Stomach (tissue), 4 donors: ENCODE results near the gene SPATC1L.

Experiments
- EP300 ChIP-seq: sonication (generic); formaldehyde crosslinking; IDR thresholded peaks from one replicate; pipeline ENCODE4 v1.6.1; 2017; ENCODE audit warnings: antibody characterized with exemption
- POLR2A ChIP-seq, 4 donors: fragments of 450-650 bp; IDR thresholded peaks; one replicate each; pipeline ENCODE4 v1.6.1; 2016; ENCODE audit warnings: antibody characterized with exemption in 4 of 4, control low read depth in 2 of 4, mild to moderate bottlenecking in 1 of 4, moderate library complexity in 1 of 4
- POLR2AphosphoS5 ChIP-seq, 3 donors: sonication (generic); formaldehyde crosslinking; IDR thresholded peaks; one replicate each; pipeline ENCODE4 v1.6.1; 2016; ENCODE audit warnings: antibody characterized with exemption in 3 of 3
- TF ChIP-seq, protein P1 (sequence below), 7 experiments: fragments of 450-650 bp in 4 of 7; fragments of 200-600 bp in 3 of 7; sonication (generic) in 3 of 7; IDR thresholded peaks; one replicate each; pipeline ENCODE4 v1.5.1; 2016 to 2019; ENCODE audit warnings: antibody characterized with exemption in 7 of 7, control low read depth in 2 of 7, mild to moderate bottlenecking in 1 of 7

DNA sequence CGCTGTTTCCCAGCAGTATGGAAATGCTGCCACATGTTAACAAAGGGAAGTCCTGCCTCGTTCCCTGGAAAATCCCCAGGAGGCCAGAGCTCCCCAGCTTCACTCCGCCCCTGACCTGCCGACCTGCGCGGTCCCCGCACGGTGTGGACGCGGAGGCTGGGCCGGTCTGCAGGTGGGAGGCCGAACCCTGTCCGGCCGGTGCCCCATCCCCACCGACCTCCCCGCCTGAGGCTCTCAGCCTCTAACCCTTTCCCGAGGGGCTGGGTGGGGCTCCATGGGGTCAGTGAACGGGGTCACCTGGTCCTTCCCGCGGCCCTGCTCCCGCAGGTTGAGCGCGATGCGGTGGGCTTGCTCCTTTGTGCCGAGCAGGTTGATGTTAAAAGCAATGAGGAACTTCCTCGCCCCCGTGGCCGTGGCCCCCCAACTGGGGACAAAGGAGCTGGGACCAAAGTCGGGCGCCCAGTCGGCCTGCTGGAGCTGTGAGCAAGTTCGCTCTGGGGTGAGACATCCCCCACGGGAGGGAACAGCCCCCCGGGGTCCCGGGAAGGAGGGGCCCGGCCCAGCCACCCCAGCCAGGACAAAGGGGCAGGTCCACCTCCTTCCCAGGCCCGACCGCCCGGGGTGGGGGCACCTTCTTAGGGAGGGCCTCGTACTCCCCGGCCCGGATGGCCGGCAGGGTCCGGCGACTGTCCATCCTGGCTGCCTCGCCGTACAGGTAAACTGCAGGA lies 32.8 kb downstream of the SPATC1L start:
- TF ChIP-seq, protein P1, sequence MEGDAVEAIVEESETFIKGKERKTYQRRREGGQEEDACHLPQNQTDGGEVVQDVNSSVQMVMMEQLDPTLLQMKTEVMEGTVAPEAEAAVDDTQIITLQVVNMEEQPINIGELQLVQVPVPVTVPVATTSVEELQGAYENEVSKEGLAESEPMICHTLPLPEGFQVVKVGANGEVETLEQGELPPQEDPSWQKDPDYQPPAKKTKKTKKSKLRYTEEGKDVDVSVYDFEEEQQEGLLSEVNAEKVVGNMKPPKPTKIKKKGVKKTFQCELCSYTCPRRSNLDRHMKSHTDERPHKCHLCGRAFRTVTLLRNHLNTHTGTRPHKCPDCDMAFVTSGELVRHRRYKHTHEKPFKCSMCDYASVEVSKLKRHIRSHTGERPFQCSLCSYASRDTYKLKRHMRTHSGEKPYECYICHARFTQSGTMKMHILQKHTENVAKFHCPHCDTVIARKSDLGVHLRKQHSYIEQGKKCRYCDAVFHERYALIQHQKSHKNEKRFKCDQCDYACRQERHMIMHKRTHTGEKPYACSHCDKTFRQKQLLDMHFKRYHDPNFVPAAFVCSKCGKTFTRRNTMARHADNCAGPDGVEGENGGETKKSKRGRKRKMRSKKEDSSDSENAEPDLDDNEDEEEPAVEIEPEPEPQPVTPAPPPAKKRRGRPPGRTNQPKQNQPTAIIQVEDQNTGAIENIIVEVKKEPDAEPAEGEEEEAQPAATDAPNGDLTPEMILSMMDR (IDR thresholded peaks at IDR 0.05) = no peak
- no peak for TF ChIP-seq EP300
- no peak for TF ChIP-seq POLR2A (IDR thresholded peaks at IDR 0.05)
- no peak for TF ChIP-seq POLR2AphosphoS5 (IDR thresholded peaks at IDR 0.05)
